Esophagus squamous epithelium (tissue), 4 donors: ENCODE results near the gene APPBP2.

ENCODE experiments used
- CTCF ChIP-seq, 6 experiments: fragments of 450-650 bp in 4 of 6; fragments of 200-600 bp in 2 of 6; sonication (generic) in 2 of 6; IDR thresholded peaks; one replicate each; pipeline ENCODE4 v1.5.1; 2016 to 2019; ENCODE audit warnings: antibody characterized with exemption in 6 of 6, mild to moderate bottlenecking in 4 of 6, moderate library complexity in 4 of 6
- POLR2A ChIP-seq, 4 donors: fragments of 450-650 bp; IDR thresholded peaks; one replicate each; pipeline ENCODE4 v1.6.1; 2017; ENCODE audit warnings: antibody characterized with exemption in 4 of 4, mild to moderate bottlenecking in 4 of 4, moderate library complexity in 3 of 4

GRCh38 chr17:60416368-60416925 is 109.6 kb downstream of the APPBP2 start:
- TF ChIP-seq CTCF (IDR thresholded peaks at IDR 0.05) = no peak
- no peak for TF ChIP-seq POLR2A (IDR thresholded peaks at IDR 0.05)
